Urinary bladder (tissue), 4 donors: ENCODE results near the gene ATP2A1. TPM values are rescaled to one million over a fixed set of nuclear protein-coding genes. Genes with fewer than 3 reads are reported as not detected.

ENCODE experiments used
- DNase-seq: peaks from one replicate; pipeline ENCODE4 v3.0.0-alpha.2; 2015; ENCODE audit errors: extremely low spot score
- H3K27ac ChIP-seq: one replicate; pipeline ENCODE4 v1.5.1; 2013; ENCODE audit warnings: low read depth, mild to moderate bottlenecking, moderate library complexity
- H3K36me3 ChIP-seq: one replicate; pipeline ENCODE4 v1.6.1; 2013; ENCODE audit warnings: mild to moderate bottlenecking, moderate library complexity; ENCODE audit not compliant: insufficient read depth
- H3K4me1 ChIP-seq: one replicate; pipeline ENCODE4 v1.6.1; 2013; ENCODE audit warnings: mild to moderate bottlenecking, moderate library complexity; ENCODE audit not compliant: insufficient read depth
- H3K4me3 ChIP-seq: one replicate; pipeline ENCODE4 v1.5.1; 2013; ENCODE audit warnings: low read depth, low read length
- WGBS: extraction: QIAGEN DNeasy Blood & Tissue Kit; methylation state at CpG from one replicate; pipeline ENCODE4 v1.1.7; 2013; 5-methylcytosine and 5-hydroxymethylcytosine counted together
- polyA plus RNA-seq: library from polyadenylated mRNA; stranded (reverse); fragments of 200-250 nt; gene quantifications from one replicate; pipeline ENCODE4 v1.2.3, GENCODE V29; 2013
- total RNA-seq: library from RNA; depleted of rRNA; stranded (reverse); fragments of >200 nt; gene quantifications from one replicate; pipeline ENCODE4 v1.2.3, GENCODE V29; 2014
- donor health status: healthy with polysubstance abuse.
- donor health status: healthy.

The ATP2A1 gene
- total RNA-seq = 2.9 TPM
- 0.42 TPM for polyA plus RNA-seq

GRCh38 chr16:28878083-28878926 lies at the start of gene ATP2A1:
Gene ATP2A1, plus strand, starts transcription at chr16:28878488. Its CDS starts 184 bp downstream, at chr16:28878672.
- WGBS = 69% methylated on average over 25 of the region's 25 CpGs
- no peaks in the 10 kb centered on the region for H3K36me3 ChIP-seq
- peaks cover 2% of the 10 kb centered on the region for H3K4me1 ChIP-seq
- no peak within 1 kb of the TSS for H3K27ac ChIP-seq
- no peak for DNase-seq
- peak within 1 kb of the TSS; percentile 54 for H3K4me3 ChIP-seq

GRCh38 chr16:28829747-28830146 lies 48.5 kb upstream of the ATP2A1 start:
- DNase-seq = no peak
- no peaks in the 10 kb centered on the region for H3K4me1 ChIP-seq
- WGBS = 98% methylated on average over 13 of the region's 13 CpGs
- H3K27ac ChIP-seq = no peak overlapping the region
- peaks cover 14% of the 10 kb centered on the region for H3K36me3 ChIP-seq
- no peak overlapping the region for H3K4me3 ChIP-seq

- H3K36me3 ChIP-seq = peaks cover 14% of the 10 kb centered on the region
- H3K27ac ChIP-seq = no peak overlapping the region
- no peak for DNase-seq
- no peaks in the 10 kb centered on the region for H3K4me1 ChIP-seq
- 90% methylated on average over 13 of the region's 13 CpGs for WGBS
- H3K4me3 ChIP-seq = no peak overlapping the region
These were observed 47.8 kb upstream of the ATP2A1 start for GRCh38 chr16:28830531-28830930.

- Histone ChIP-seq H3K4me1 (no peaks in the 10 kb centered on the region), H3K4me3 (no peak overlapping the region), H3K36me3 (peaks cover 19% of the 10 kb centered on the region), H3K27ac (no peak overlapping the region)
- 93% methylated on average over 14 of the region's 14 CpGs for WGBS
- DNase-seq = no peak
These were observed 43.9 kb upstream of the ATP2A1 start for GRCh38 chr16:28834349-28834748.

- Histone ChIP-seq H3K4me1 (no peaks in the 10 kb centered on the region), H3K27ac (no peak overlapping the region), H3K4me3 (no peak overlapping the region), H3K36me3 (peaks cover 19% of the 10 kb centered on the region)
- WGBS = 90% methylated on average over 25 of the region's 25 CpGs
- no peak for DNase-seq
These were observed 43.1 kb upstream of the ATP2A1 start for GRCh38 chr16:28834873-28835863.

GRCh38 chr16:28835864-28836760 lies 42.2 kb upstream of the ATP2A1 start:
- 93% methylated on average over 25 of the region's 25 CpGs for WGBS
- no peaks in the 10 kb centered on the region for H3K4me1 ChIP-seq
- peaks cover 19% of the 10 kb centered on the region for H3K36me3 ChIP-seq
- H3K27ac ChIP-seq = no peak overlapping the region
- no peak overlapping the region for H3K4me3 ChIP-seq
- no peak for DNase-seq

- WGBS = 86% methylated on average over 8 of the region's 8 CpGs
- Histone ChIP-seq H3K4me1 (no peaks in the 10 kb centered on the region), H3K36me3 (peaks cover 19% of the 10 kb centered on the region), H3K4me3 (no peak overlapping the region), H3K27ac (no peak overlapping the region)
- DNase-seq = no peak
These were observed 41.6 kb upstream of the ATP2A1 start for GRCh38 chr16:28836761-28837064.

GRCh38 chr16:28837672-28838557 lies 40.4 kb upstream of the ATP2A1 start:
- WGBS = 88% methylated on average over 7 of the region's 7 CpGs
- H3K4me1 ChIP-seq = no peaks in the 10 kb centered on the region
- H3K4me3 ChIP-seq = no peak overlapping the region
- DNase-seq = no peak
- H3K27ac ChIP-seq = no peak overlapping the region
- H3K36me3 ChIP-seq = peaks cover 14% of the 10 kb centered on the region

- Histone ChIP-seq H3K4me3 (no peak overlapping the region), H3K27ac (no peak overlapping the region), H3K36me3 (peaks cover 9% of the 10 kb centered on the region), H3K4me1 (no peaks in the 10 kb centered on the region)
- 100% methylated on average over 1 of the region's 1 CpG for WGBS
- DNase-seq = no peak
These were observed 39.8 kb upstream of the ATP2A1 start for GRCh38 chr16:28838558-28838918.

- Histone ChIP-seq H3K4me1 (no peaks in the 10 kb centered on the region), H3K4me3 (no peak overlapping the region), H3K27ac (no peak overlapping the region), H3K36me3 (peaks cover 10% of the 10 kb centered on the region)
- DNase-seq = no peak
- 94% methylated on average over 14 of the region's 14 CpGs for WGBS
These were observed 39.2 kb upstream of the ATP2A1 start for GRCh38 chr16:28839004-28839639.

- H3K36me3 ChIP-seq = peaks cover 10% of the 10 kb centered on the region
- no peak for DNase-seq
- no peak overlapping the region for H3K27ac ChIP-seq
- WGBS = 24% methylated on average over 1 of the region's 1 CpG
- H3K4me3 ChIP-seq = no peak overlapping the region
- H3K4me1 ChIP-seq = no peaks in the 10 kb centered on the region
These were observed 38.4 kb upstream of the ATP2A1 start for GRCh38 chr16:28839899-28840298.

GRCh38 chr16:28842696-28843095 lies 35.6 kb upstream of the ATP2A1 start:
- Histone ChIP-seq H3K27ac (no peak overlapping the region), H3K4me1 (no peaks in the 10 kb centered on the region), H3K36me3 (peaks cover 4% of the 10 kb centered on the region), H3K4me3 (no peak overlapping the region)
- no peak for DNase-seq
- WGBS = 94% methylated on average over 7 of the region's 7 CpGs
